PC-3 (cell line): ENCODE measurements around the gene PPP1R12A.

ENCODE experiments used
- CTCF ChIP-seq: fragments of 300-600 bp; sonication (generic); conservative IDR thresholded peaks from 2 replicates; pipeline ENCODE4 v1.5.1; 2017; ENCODE audit warnings: antibody characterized with exemption, low read depth, mild to moderate bottlenecking, low read length
- EZH2 ChIP-seq: fragments of 300-600 bp; sonication (generic); IDR thresholded peaks from one replicate; pipeline ENCODE4 v1.6.1; 2017; ENCODE audit warnings: antibody characterized with exemption, mild to moderate bottlenecking, low read length; ENCODE audit not compliant: unreplicated experiment
- EZH2phosphoT487 ChIP-seq: fragments of 300-600 bp; sonication (generic); IDR thresholded peaks from 2 replicates; pipeline ENCODE4 v1.6.1; 2018; ENCODE audit warnings: mild to moderate bottlenecking, antibody characterized with exemption, low read length, borderline replicate concordance

- TF ChIP-seq CTCF (no peak), EZH2phosphoT487 (no peak), EZH2 (no peak)
These were observed 76.4 kb downstream of the PPP1R12A start for GRCh38 chr12:79858518-79858917.
